OCI-LY7 (cell line): ENCODE results near the gene ARHGAP31.

Experiments
- CTCF ChIP-seq: fragments of 200-600 bp; sonication (generic); conservative IDR thresholded peaks from 2 replicates; pipeline ENCODE4 v1.5.1; 2014; ENCODE audit warnings: mild to moderate bottlenecking, antibody characterized with exemption, low read length, moderate library complexity, mixed read lengths
- EZH2phosphoT487 ChIP-seq: fragments of 200-600 bp; sonication (generic); IDR thresholded peaks from 2 replicates; pipeline ENCODE4 v1.6.1; 2018; ENCODE audit warnings: low read depth, borderline replicate concordance, mild to moderate bottlenecking, mixed run types, antibody characterized with exemption, low read length, moderate library complexity, mixed read lengths

- TF ChIP-seq CTCF = no peak
- no peak for TF ChIP-seq EZH2phosphoT487
Measured at GRCh38 chr3:119456469-119456868, 162.3 kb downstream of the ARHGAP31 start.
